ENCODE results near the gene USP44. TPM values are rescaled to one million over a fixed set of nuclear protein-coding genes. Genes with fewer than 3 reads are reported as not detected.

The USP44 gene
- total and polyA plus RNA-seq, 2 of the 13 experiments (the other 11 are each of a cell fraction or from before 2014, with no cell fraction given): 0.05 to 0.07 TPM

DNA sequence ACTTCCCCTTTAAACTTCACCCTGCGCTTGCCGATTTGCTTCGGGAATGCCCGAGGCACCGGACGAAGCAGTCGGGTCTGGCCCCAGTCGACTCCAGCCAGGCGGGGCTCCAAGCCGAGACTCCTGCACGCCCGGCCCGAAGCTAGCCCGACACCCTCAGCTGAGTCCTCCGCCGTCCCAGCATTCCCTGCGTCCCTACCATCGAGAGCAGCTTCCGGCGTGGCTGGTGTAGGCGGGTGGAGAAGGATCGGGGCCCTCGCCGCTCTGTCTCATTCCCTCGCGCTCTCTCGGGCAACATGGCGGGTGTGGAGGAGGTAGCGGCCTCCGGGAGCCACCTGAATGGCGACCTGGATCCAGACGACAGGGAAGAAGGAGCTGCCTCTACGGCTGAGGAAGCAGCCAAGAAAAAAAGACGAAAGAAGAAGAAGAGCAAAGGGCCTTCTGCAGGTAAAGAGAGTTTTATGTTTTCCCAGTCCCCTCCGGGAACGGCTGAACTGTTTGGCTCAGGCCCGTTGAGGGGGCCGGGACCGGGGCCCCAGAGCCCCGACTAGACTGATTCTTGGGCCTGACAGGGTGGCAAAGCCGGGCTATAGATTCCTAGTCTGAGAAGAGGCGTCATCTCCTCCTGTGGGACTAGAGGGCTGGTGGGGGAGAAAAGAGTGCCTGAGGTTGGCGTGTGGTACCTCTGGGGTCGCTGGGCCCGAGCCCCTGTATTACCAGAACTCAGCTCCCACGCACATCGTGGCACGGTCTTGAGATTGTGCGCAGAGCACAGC, 77.2 kb downstream of the USP44 start, which contains the start of gene METAP2 (continued):
- TF ChIP-seq ZNF253 (CRISPR knock-in tag; IDR thresholded peaks at IDR 0.05; ENCODE audit: borderline replicate concordance) (0 out of 2 replicates have a peak, but pooled peaks have one; percentile 56), TOPORS (CRISPR knock-in tag; IDR thresholded peaks at IDR 0.05) (no peak), MTA3 (CRISPR knock-in tag; IDR thresholded peaks at IDR 0.05) (no peak), ZBTB38 (CRISPR knock-in tag; IDR thresholded peaks at IDR 0.05) (peak; percentile 85), ZNF768 (CRISPR knock-in tag; IDR thresholded peaks at IDR 0.05) (peak; percentile 52; the same call in 1 of the 2 replicates)
- TF ChIP-seq, protein P1, sequence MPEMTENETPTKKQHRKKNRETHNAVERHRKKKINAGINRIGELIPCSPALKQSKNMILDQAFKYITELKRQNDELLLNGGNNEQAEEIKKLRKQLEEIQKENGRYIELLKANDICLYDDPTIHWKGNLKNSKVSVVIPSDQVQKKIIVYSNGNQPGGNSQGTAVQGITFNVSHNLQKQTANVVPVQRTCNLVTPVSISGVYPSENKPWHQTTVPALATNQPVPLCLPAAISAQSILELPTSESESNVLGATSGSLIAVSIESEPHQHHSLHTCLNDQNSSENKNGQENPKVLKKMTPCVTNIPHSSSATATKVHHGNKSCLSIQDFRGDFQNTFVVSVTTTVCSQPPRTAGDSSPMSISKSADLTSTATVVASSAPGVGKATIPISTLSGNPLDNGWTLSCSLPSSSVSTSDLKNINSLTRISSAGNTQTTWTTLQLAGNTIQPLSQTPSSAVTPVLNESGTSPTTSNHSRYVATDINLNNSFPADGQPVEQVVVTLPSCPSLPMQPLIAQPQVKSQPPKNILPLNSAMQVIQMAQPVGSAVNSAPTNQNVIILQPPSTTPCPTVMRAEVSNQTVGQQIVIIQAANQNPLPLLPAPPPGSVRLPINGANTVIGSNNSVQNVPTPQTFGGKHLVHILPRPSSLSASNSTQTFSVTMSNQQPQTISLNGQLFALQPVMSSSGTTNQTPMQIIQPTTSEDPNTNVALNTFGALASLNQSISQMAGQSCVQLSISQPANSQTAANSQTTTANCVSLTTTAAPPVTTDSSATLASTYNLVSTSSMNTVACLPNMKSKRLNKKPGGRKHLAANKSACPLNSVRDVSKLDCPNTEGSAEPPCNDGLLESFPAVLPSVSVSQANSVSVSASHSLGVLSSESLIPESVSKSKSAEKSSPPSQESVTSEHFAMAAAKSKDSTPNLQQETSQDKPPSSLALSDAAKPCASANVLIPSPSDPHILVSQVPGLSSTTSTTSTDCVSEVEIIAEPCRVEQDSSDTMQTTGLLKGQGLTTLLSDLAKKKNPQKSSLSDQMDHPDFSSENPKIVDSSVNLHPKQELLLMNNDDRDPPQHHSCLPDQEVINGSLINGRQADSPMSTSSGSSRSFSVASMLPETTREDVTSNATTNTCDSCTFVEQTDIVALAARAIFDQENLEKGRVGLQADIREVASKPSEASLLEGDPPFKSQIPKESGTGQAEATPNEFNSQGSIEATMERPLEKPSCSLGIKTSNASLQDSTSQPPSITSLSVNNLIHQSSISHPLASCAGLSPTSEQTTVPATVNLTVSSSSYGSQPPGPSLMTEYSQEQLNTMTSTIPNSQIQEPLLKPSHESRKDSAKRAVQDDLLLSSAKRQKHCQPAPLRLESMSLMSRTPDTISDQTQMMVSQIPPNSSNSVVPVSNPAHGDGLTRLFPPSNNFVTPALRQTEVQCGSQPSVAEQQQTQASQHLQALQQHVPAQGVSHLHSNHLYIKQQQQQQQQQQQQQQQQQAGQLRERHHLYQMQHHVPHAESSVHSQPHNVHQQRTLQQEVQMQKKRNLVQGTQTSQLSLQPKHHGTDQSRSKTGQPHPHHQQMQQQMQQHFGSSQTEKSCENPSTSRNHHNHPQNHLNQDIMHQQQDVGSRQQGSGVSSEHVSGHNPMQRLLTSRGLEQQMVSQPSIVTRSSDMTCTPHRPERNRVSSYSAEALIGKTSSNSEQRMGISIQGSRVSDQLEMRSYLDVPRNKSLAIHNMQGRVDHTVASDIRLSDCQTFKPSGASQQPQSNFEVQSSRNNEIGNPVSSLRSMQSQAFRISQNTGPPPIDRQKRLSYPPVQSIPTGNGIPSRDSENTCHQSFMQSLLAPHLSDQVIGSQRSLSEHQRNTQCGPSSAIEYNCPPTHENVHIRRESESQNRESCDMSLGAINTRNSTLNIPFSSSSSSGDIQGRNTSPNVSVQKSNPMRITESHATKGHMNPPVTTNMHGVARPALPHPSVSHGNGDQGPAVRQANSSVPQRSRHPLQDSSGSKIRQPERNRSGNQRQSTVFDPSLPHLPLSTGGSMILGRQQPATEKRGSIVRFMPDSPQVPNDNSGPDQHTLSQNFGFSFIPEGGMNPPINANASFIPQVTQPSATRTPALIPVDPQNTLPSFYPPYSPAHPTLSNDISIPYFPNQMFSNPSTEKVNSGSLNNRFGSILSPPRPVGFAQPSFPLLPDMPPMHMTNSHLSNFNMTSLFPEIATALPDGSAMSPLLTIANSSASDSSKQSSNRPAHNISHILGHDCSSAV (CRISPR knock-in tag; IDR thresholded peaks at IDR 0.05; ENCODE audit: borderline replicate concordance): 0 out of 2 replicates have a peak, but pooled peaks have one; percentile 71
- TF ChIP-seq, protein P2, sequence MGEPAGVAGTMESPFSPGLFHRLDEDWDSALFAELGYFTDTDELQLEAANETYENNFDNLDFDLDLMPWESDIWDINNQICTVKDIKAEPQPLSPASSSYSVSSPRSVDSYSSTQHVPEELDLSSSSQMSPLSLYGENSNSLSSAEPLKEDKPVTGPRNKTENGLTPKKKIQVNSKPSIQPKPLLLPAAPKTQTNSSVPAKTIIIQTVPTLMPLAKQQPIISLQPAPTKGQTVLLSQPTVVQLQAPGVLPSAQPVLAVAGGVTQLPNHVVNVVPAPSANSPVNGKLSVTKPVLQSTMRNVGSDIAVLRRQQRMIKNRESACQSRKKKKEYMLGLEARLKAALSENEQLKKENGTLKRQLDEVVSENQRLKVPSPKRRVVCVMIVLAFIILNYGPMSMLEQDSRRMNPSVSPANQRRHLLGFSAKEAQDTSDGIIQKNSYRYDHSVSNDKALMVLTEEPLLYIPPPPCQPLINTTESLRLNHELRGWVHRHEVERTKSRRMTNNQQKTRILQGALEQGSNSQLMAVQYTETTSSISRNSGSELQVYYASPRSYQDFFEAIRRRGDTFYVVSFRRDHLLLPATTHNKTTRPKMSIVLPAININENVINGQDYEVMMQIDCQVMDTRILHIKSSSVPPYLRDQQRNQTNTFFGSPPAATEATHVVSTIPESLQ (CRISPR knock-in tag; conservative IDR thresholded peaks at IDR 0.05): 0 out of 2 replicates have a peak, but pooled peaks have one; percentile 22
- TF ChIP-seq, protein P3, sequence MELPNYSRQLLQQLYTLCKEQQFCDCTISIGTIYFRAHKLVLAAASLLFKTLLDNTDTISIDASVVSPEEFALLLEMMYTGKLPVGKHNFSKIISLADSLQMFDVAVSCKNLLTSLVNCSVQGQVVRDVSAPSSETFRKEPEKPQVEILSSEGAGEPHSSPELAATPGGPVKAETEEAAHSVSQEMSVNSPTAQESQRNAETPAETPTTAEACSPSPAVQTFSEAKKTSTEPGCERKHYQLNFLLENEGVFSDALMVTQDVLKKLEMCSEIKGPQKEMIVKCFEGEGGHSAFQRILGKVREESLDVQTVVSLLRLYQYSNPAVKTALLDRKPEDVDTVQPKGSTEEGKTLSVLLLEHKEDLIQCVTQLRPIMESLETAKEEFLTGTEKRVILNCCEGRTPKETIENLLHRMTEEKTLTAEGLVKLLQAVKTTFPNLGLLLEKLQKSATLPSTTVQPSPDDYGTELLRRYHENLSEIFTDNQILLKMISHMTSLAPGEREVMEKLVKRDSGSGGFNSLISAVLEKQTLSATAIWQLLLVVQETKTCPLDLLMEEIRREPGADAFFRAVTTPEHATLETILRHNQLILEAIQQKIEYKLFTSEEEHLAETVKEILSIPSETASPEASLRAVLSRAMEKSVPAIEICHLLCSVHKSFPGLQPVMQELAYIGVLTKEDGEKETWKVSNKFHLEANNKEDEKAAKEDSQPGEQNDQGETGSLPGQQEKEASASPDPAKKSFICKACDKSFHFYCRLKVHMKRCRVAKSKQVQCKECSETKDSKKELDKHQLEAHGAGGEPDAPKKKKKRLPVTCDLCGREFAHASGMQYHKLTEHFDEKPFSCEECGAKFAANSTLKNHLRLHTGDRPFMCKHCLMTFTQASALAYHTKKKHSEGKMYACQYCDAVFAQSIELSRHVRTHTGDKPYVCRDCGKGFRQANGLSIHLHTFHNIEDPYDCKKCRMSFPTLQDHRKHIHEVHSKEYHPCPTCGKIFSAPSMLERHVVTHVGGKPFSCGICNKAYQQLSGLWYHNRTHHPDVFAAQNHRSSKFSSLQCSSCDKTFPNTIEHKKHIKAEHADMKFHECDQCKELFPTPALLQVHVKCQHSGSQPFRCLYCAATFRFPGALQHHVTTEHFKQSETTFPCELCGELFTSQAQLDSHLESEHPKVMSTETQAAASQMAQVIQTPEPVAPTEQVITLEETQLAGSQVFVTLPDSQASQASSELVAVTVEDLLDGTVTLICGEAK (IDR thresholded peaks at IDR 0.05): no peak
- TF ChIP-seq, protein P3 (CRISPR knock-in tag; IDR thresholded peaks at IDR 0.05): peak; percentile 76; the same call in 1 of the 2 replicates

Data from HepG2 (cell line).